ENCODE measurements around the gene SYMPK. TPM values are rescaled to one million over a fixed set of nuclear protein-coding genes. Genes with fewer than 3 reads are reported as not detected.

Gene SYMPK
- total RNA-seq, 4 donors from 2014 or later: 15.7 to 50.5 (median 28.8) TPM

GRCh38 chr19:45804140-45804958, 58.6 kb downstream of the SYMPK start:
- TF ChIP-seq CTCF (IDR thresholded peaks at IDR 0.05; ENCODE audit: low read depth): no peak

- no peak for TF ChIP-seq CTCF (IDR thresholded peaks at IDR 0.05; ENCODE audit: low read depth)
These were observed 61.3 kb downstream of the SYMPK start for GRCh38 chr19:45801603-45802175.

- no peak for TF ChIP-seq CTCF (IDR thresholded peaks at IDR 0.05; ENCODE audit: low read depth)
These were observed 62.8 kb downstream of the SYMPK start for GRCh38 chr19:45800070-45800553.

GRCh38 chr19:45798995-45799517, 63.9 kb downstream of the SYMPK start:
- no peak for TF ChIP-seq CTCF (IDR thresholded peaks at IDR 0.05; ENCODE audit: low read depth)

GRCh38 chr19:45794627-45795026, 68.3 kb downstream of the SYMPK start:
- no peak for TF ChIP-seq CTCF (IDR thresholded peaks at IDR 0.05; ENCODE audit: low read depth)

- no peak for TF ChIP-seq CTCF (IDR thresholded peaks at IDR 0.05; ENCODE audit: low read depth)
These were observed 69.1 kb downstream of the SYMPK start for GRCh38 chr19:45793876-45794275.

- TF ChIP-seq CTCF (IDR thresholded peaks at IDR 0.05; ENCODE audit: low read depth): no peak
These were observed 69.8 kb downstream of the SYMPK start for GRCh38 chr19:45793178-45793564.
